Smooth muscle cell of the brain vasculature (primary cell): ENCODE measurements around the gene TRIM44.
"Not testable (repeated sequence)": the region's sequence is repeated elsewhere in the genome, so short reads cannot be mapped to it uniquely, and the experiment has no call there.

Experiments
- DNase-seq: peaks from one replicate; pipeline ENCODE4 v3.0.0-alpha.2; 2012; ENCODE audit warnings: low read depth, low spot score

Gene TRIM44

GRCh38 chr11:35672608-35673007 is 10.0 kb downstream of the TRIM44 start:
- no peak for DNase-seq

DNA sequence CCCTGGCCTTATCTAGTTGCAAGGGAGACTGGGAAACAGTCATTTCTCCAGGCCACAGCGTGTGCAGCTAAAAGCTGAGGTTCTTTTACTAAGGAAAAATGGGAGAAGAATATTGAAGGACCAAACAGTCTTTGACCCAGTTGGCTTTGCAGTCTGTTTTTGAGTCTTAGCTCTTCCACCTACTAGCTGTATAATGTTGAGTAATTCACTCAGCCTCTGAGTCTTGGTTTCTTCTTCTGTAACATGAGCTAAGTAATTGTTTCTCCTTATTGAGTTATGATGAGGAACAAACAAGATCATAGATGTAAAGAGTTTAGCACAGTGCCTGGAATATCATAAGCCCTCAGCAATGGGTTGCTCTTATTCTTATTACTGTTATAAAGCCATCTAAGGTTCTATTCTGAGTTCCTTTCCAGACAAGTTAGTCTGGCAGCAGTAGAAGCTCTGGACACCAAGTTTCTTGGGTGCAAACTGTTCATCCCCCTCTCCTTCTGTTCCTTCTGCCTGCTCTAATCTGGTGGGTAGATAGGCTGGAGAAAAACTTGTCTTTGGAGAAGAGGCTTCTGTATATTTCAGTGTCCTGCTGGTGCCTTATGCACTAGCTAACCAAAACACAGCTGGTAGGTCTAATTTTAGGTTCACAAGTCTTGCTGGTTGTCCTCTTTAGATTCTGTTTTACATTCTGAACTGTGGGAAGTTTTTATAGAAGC is 13.5 kb downstream of the TRIM44 start:
- DNase-seq, result peak; percentile 17

DNA sequence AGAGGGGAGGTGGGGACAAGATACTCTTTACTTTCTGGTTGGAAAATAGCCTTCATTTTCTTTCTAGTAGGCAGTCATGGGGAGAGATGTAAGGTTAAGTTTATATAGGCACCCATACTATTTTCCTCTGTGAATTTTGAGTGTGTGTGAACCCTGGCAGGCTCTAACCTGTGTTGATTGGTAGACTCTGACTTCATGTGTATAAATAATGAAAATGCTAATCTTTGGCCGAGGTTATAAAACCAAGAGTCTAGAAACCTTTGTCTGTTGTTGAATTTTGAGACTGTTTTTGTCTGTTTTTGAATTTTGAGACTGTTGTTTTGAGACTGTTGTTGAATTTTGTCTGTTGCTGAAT is 14.0 kb downstream of the TRIM44 start:
- no peak for DNase-seq

- DNase-seq, result no peak
These were observed 15.3 kb downstream of the TRIM44 start for GRCh38 chr11:35677904-35678303.

DNA sequence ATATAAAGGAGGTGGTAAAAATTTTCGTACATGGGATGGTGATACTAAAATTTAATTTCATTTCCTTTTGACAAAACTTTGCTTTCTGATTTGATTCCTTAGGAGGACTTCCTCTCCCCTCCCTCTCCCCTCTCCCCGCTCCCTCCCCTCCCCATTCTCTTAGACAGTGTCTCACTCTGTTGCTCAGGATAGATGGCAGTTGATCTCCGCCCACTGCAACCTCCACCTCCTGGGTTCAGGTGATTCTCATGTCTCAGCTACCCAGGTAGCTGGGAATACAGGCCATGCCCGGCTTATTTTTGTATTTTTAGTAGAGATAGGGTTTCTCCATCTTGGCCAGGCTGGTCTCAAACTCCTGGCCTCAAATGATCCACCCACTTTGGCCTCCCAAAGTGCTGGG is 15.9 kb downstream of the TRIM44 start:
- no peak for DNase-seq

DNA sequence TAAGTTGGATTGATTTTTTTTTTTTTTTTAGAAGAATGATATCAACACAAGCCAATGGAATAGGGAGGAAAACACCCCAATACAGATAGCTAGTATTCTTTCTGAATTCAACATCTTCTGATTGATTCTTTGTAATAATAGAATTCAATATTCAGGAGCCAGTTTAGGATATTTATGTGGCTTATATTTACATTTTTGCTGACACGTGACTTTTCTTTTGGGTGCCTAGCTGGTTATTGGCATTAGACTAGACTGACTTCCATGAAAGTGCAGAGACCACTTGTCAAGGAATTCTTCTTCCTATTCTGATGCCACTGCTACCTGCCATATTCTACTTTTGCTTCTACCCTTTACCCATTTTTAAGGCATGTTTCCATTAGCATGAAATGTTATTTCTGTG is 16.4 kb downstream of the TRIM44 start:
- no peak for DNase-seq

DNA sequence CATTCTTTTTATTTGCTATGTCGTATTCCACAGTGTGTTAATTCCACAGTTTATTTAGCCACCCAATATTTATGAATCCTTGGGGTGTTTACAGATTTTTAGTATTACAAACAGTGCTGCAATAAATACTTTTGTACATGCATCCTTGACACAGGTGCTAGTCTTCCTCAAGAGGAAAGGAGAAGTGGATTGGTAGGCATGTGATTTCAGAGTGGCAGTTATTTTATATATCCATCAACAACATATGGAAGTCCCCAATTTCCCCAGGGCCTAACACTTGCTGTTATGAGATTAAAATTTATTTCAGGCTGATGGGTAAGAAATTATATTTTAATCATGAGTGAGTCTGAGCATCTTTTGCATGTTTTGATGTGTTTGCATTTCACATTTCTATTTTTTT is 17.9 kb downstream of the TRIM44 start:
- no peak for DNase-seq

DNA sequence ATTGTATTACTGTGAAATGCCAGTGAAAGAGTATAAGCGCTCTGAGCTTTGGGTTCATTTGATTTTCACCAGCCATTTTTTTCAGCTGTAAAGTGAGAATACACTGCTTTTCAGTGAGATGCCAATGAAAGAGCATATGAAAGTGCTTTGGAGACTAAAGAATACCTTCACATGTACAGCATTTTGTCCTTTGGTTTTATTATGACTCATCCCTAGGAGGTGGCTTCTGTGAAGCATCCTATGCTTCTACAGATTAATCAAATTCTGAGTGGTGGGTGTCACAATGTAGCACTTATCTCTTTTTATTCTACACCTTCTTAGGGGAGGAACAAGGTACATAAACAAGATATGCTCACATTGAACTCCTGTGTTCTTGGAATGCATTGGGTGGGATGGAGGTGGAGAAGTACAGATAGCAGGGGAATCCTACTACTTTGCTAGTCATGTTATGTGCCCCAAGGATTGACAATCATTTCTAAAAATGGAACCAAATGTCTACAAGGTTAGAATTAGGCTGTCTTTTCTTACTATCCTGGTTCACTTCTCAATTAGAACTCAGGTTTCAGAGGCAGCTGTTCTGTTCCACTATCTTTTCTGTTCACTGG is 18.7 kb downstream of the TRIM44 start:
- DNase-seq, result no peak

- no peak for DNase-seq
These were observed 19.9 kb downstream of the TRIM44 start for GRCh38 chr11:35682230-35683173.

DNA sequence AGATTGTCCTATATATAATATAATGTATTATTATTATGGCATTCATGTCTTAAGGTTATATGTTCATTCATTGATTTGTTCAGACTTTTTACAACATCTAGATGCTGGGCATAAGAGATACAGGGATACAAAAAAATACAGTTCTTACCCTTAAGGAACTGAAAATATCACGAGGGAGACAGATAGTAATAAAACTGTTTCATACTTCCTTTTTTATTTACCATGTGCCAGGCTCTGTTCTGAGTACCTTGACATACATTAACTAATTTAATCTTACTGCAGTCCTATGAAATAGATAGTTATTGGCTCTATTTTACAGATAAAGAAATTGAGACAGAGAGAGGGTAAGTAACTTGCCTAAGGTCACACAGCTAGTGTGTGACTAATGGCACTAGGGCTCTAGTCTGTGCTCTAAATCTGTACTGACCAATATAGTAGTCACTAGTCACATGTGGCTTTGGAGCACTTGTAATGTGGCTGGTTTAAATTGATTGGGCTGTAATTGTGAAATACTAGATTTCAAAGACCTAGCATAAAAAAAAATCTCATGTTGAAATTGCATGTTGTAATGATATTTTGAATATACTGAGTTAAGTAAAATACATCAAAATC is 21.3 kb downstream of the TRIM44 start:
- DNase-seq, result no peak

- no peak for DNase-seq
These were observed 25.4 kb downstream of the TRIM44 start for GRCh38 chr11:35688023-35688422.

DNA sequence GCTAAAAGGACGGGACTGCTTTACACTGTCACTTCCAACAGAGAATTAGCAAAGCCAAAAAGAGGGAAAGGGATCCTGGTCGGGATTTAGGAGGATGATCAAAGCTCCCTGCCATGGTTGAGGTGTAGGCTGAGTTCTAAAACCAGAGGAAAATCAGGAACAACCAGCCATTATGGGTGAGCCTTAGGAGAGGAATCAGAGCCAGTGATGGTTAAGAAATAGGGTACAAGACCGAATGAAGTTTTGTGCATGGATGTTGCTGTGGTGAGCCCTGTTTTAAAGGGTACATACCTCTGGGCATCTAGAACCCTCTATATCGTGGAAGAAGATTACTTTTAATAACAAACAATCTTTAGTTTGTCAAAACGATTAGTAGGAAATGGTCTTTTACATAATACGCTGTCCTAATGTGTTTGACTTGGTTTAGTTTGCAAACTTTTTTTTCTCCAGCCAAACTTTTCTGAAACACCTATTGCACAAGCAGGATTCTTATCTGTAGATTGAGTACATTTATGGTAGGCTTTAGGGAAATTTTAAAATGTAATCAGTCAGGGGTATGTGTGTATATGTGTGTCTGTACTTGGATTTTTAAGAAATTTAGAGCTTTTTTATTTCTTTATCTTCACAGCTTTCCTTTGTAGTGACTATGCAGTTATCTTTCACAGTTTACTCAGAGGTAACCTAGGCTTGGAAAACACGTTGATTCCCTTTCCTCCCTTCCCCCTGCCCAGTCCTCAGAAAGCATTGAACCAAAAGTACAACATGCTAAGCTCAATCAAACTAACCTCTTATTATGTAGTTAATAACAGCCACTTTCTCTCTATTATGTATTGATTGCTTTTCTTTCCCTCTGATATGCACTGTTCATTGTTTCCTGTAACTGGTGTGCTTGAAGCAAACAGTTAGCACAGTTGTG is 26.8 kb downstream of the TRIM44 start:
- no peak for DNase-seq

DNA sequence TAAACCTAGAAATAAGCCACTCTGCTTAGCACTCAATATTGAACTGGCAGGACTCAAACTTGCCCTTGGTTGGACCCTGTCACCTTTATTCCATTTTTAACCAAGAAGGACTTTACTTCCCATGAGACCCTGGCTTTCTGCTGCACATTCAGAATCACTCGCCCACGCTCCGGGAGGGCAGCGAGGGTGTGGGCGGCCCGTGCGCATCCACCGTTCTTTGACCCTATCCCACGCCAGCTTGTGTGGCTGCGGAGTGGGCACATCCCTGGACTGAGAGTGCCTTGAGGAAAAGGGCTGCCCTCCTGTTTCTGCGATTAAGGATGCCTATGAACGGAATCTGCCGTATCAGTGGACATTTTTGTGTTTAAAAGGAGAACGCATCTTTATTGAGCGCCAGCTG is 39.6 kb downstream of the TRIM44 start:
- no peak for DNase-seq

DNA sequence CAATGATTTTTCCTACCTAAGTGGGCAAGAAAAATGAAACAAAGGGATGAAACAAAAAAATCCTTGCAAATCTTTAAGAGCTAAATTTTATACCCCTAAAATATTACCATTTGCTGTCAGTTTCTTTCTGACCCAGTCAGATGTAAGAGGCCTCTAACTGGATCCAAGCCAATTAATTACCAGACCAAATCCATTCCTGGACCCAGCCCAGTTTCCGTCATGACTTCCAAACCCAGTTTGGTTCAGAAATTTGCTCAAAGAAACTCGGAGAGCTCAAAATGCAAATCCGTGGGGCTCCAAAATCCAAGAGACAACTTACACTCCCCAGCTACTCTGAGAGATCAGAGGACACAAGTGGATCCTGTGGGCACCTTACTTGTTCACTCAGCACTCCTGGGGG is 46.8 kb downstream of the TRIM44 start:
- no peak for DNase-seq

GRCh38 chr11:35711173-35711910 is 48.8 kb downstream of the TRIM44 start:
- DNase-seq, result no peak

GRCh38 chr11:35711924-35712323 is 49.3 kb downstream of the TRIM44 start:
- no peak for DNase-seq

GRCh38 chr11:35712533-35712932 is 50.0 kb downstream of the TRIM44 start:
- no peak for DNase-seq

DNA sequence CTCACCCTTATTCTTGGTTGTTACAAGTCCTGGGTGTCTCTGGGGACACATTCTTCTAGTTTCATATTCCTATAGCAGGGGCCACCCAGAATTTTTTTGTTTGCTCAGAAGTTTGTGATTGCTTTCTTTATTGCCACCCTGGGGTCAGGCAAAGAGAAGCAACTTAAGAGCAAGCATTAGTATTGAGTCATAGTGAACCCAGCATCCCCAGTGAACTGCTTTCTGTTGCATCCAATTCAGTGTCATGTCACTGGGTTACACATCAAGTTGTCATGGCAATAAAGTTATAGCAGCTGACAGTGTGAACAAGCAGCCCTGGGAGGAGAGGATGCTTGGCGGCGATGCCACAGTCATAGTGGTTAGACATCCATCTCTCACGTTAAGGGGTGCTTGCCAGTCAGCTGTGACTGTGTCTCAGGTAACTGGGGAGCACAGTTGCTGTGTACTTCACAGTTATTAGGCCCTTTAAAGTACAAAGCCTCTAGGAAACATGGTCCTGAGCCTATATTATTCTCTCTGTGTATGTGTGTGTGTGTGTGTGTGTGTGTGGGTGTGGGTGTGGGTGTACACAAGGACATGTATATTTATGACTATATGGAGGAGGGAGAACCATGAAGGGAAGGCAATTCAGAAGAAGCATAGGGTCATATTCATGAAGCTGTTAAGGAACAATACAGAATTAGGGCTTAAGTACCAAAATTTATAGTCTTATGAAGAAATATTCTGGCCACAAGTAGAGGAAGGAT is 52.5 kb downstream of the TRIM44 start:
- peak; percentile 24 for DNase-seq

GRCh38 chr11:35715677-35716076 is 53.1 kb downstream of the TRIM44 start:
- DNase-seq, result not testable (repeated sequence)

DNA sequence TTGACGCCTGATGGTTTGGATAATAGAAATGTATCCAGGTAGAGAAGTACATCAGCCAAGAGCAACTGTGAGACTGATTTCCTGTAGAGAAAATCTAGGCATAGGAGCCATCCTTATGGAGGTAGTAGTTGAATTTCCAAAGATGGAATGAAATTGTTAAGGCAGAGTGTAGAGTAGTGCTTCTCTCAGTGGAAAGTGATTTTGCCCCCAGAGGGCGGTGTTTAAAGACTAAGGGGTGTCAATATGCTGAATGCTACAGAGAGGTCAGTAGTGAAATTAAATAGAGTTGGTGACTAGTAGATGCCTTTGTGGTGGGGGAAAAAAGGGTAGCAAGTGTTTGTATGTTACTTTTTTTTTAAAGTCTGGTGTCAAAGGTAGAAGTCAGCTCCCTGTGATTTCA is 54.5 kb downstream of the TRIM44 start:
- no peak for DNase-seq
